GM13977 (cell line): ENCODE results near the gene SNCA.

Experiments used
- DNase-seq: peaks from one replicate; pipeline ENCODE4 v3.0.0; 2012; ENCODE audit warnings: low spot score
- in situ Hi-C: fragments of 300-500 bp; cut with MboI; formaldehyde crosslinking; loops from one replicate; pipeline ENCODE4 v1.12.0; 2022; ENCODE audit warnings: low sequenced_read_pairs, low pct_unique_long_range_greater_than_20kb, mixed read lengths, inconsistent platforms; ENCODE audit not compliant: unreplicated experiment
- TF ChIP-seq, protein P1 (sequence below): IDR thresholded peaks from 2 replicates; pipeline ENCODE4 v1.5.1; 2012; ENCODE audit warnings: mild to moderate bottlenecking, control low read depth; ENCODE audit not compliant: insufficient read depth; ENCODE audit errors: extremely low read depth, missing control alignments

SNCA gene

GRCh38 chr4:89681219-89681618 is 155.7 kb downstream of the SNCA start:
- TF ChIP-seq, protein P1, sequence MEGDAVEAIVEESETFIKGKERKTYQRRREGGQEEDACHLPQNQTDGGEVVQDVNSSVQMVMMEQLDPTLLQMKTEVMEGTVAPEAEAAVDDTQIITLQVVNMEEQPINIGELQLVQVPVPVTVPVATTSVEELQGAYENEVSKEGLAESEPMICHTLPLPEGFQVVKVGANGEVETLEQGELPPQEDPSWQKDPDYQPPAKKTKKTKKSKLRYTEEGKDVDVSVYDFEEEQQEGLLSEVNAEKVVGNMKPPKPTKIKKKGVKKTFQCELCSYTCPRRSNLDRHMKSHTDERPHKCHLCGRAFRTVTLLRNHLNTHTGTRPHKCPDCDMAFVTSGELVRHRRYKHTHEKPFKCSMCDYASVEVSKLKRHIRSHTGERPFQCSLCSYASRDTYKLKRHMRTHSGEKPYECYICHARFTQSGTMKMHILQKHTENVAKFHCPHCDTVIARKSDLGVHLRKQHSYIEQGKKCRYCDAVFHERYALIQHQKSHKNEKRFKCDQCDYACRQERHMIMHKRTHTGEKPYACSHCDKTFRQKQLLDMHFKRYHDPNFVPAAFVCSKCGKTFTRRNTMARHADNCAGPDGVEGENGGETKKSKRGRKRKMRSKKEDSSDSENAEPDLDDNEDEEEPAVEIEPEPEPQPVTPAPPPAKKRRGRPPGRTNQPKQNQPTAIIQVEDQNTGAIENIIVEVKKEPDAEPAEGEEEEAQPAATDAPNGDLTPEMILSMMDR, result no peak
- no peak for DNase-seq
- in situ Hi-C loops, result no loop called here

- in situ Hi-C loops, result no loop called here
- no peak for DNase-seq
- TF ChIP-seq, protein P1, result no peak
Observed at GRCh38 chr4:89674876-89675459, 162.0 kb downstream of the SNCA start.
